ENCODE measurements around the gene PDP2.

PDP2 gene

GRCh38 chr16:66880288-66881013 lies at the start of gene PDP2:
Gene PDP2, plus strand, starts transcription at chr16:66880515. Its CDS starts 3,770 bp downstream, at chr16:66884285.
- DNase-seq: peak; percentile 48

- no peak for DNase-seq
Observed at GRCh38 chr16:66832190-66832589, 48.1 kb upstream of the PDP2 start.

GRCh38 chr16:66832661-66833305 lies 47.5 kb upstream of the PDP2 start:
- DNase-seq: no peak

GRCh38 chr16:66834746-66835145 lies 45.6 kb upstream of the PDP2 start:
- no peak for DNase-seq

GRCh38 chr16:66840883-66841282 lies 39.4 kb upstream of the PDP2 start:
- no peak for DNase-seq

- DNase-seq: no peak
Observed at GRCh38 chr16:66841366-66841765, 38.9 kb upstream of the PDP2 start.

GRCh38 chr16:66842765-66843164 lies 37.5 kb upstream of the PDP2 start:
- no peak for DNase-seq

GRCh38 chr16:66843191-66843590 lies 37.1 kb upstream of the PDP2 start:
- no peak for DNase-seq

GRCh38 chr16:66844009-66844341 lies 36.3 kb upstream of the PDP2 start:
- no peak for DNase-seq

- no peak for DNase-seq
Observed at GRCh38 chr16:66844342-66845079, 35.8 kb upstream of the PDP2 start, which contains the start of gene CA7. Gene CA7, plus strand, starts transcription at chr16:66844414. Its CDS starts 74 bp downstream, at chr16:66844488.

- no peak for DNase-seq
Observed at GRCh38 chr16:66845080-66845410, 35.3 kb upstream of the PDP2 start.

GRCh38 chr16:66845791-66846221 lies 34.5 kb upstream of the PDP2 start:
- DNase-seq: peak; percentile 2

- no peak for DNase-seq
Observed at GRCh38 chr16:66846266-66846665, 34.0 kb upstream of the PDP2 start.

GRCh38 chr16:66846831-66847230 lies 33.5 kb upstream of the PDP2 start:
- DNase-seq: no peak

GRCh38 chr16:66847533-66848067 lies 32.7 kb upstream of the PDP2 start:
- DNase-seq: no peak

GRCh38 chr16:66848172-66848571 lies 32.1 kb upstream of the PDP2 start:
- no peak for DNase-seq

- no peak for DNase-seq
Observed at GRCh38 chr16:66849021-66849420, 31.3 kb upstream of the PDP2 start.

- no peak for DNase-seq
Observed at GRCh38 chr16:66849549-66849948, 30.8 kb upstream of the PDP2 start.

GRCh38 chr16:66850115-66850815 lies 30.1 kb upstream of the PDP2 start:
- no peak for DNase-seq

GRCh38 chr16:66851166-66851964 lies 28.9 kb upstream of the PDP2 start:
- no peak for DNase-seq

- no peak for DNase-seq
Observed at GRCh38 chr16:66853261-66854139, 26.8 kb upstream of the PDP2 start.

Data from NCI-H187 treated with DMSO at 0.1 percent for 48 hours (cell line).